AG10803 (cell line): ENCODE data around the gene ETFDH.
"Not testable (repeated sequence)": the region's sequence is repeated elsewhere in the genome, so short reads cannot be mapped to it uniquely, and the experiment has no call there.

Experiments
- DNase-seq: peaks from one replicate; pipeline ENCODE4 v3.0.0; 2010; ENCODE audit warnings: low read depth
- H3K4me3 ChIP-seq: 2 replicates; pipeline ENCODE4 v1.5.1; 2011; ENCODE audit warnings: mild to moderate bottlenecking, low read length, control low read depth
- TF ChIP-seq, protein P1 (sequence below): conservative IDR thresholded peaks from 2 replicates; pipeline ENCODE4 v1.5.1; 2011; ENCODE audit warnings: mild to moderate bottlenecking, low read length, control low read depth, inconsistent platforms

ETFDH gene

DNA sequence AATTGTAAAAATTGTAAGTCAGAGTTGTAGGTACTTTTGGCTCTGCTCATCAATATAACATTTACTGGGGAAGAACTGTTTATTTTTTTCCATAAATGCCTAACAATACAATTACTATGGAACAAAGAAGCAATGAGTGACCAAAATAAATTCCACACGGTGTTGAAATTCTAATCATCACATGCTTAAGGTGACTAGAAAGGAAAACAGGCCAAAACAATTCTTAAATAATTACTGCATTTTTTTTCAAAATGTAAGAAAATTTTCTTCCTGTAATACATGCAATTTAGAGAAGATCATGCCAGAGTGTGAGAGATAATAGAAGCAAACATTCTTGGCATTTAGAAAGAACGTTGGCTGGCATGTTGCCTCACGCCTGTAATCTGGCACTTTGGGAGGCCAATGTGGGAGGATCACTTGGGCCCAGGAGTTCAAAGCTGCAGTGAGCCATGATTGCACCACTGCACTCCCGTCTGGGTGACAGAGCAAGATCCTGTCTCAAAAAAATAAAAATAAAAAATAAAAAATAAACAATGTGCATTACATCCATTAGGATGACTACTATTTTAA is 22.9 kb upstream of the ETFDH start:
- no peak overlapping the region for H3K4me3 ChIP-seq
- peak; percentile 79 for DNase-seq
- TF ChIP-seq, protein P1, sequence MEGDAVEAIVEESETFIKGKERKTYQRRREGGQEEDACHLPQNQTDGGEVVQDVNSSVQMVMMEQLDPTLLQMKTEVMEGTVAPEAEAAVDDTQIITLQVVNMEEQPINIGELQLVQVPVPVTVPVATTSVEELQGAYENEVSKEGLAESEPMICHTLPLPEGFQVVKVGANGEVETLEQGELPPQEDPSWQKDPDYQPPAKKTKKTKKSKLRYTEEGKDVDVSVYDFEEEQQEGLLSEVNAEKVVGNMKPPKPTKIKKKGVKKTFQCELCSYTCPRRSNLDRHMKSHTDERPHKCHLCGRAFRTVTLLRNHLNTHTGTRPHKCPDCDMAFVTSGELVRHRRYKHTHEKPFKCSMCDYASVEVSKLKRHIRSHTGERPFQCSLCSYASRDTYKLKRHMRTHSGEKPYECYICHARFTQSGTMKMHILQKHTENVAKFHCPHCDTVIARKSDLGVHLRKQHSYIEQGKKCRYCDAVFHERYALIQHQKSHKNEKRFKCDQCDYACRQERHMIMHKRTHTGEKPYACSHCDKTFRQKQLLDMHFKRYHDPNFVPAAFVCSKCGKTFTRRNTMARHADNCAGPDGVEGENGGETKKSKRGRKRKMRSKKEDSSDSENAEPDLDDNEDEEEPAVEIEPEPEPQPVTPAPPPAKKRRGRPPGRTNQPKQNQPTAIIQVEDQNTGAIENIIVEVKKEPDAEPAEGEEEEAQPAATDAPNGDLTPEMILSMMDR, result no peak

DNA sequence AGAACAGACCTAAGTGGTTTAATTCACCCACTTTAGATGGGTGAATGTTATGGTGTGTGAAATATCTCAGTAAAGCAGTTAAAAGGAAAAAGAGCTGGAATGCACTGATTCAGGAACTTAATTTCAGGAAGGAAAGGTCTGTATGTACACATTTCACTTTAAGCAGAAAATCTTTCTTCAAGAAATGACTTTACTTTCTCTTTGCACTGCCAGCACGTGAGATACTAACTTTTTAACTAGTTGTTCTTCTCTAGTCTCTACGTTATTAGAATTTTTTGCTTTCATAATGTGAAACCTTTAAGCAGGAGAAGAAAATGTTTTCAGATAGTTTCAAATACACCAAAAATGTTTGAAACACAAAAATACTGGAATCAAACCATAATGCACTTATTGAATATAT is 19.2 kb upstream of the ETFDH start:
- H3K4me3 ChIP-seq, result 0 out of 2 replicates have a peak overlapping the region, but pooled peaks have one; percentile 10
- TF ChIP-seq, protein P1, result no peak
- DNase-seq, result no peak

DNA sequence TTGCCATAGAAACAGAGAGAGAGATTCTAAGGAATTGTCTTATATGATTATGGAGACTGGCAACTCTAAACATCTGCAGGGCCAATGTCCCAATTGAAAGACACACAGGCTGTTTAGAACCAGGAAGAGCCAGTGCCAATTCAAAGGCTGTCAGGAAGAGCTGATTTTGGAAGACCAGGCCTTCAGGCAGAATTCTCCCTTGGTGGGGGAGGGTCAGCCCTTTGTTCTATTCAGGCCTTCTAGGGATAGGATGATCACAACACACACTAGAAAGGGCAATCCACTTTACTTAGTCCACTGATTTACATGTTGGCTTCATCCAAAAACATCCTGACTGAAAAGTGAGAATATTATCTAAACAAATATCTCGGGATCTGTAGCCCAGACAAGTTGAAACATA is 15.7 kb upstream of the ETFDH start:
- TF ChIP-seq, protein P1, result no peak
- no peak overlapping the region for H3K4me3 ChIP-seq
- DNase-seq, result no peak

DNA sequence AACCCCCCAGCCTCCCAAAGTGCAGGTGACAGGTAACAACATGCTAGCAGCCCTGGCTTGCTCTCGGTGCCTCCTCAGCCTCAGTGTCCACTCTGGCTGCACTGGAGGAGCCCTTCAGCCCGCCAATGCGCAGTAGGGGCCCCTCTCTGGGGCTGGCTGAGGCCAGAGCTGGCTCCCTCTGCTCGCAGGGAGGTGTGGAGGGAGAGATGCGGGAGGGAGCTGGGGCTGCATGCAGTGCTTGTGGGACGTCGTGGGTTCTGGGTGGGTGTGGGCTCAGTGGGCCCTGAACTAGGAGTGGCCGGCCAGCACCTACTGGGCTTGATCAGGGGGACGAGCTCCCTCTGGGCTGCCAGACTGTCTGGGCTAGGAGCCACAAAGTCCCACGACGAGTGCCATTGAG is 14.8 kb upstream of the ETFDH start:
- H3K4me3 ChIP-seq, result no peak overlapping the region
- DNase-seq, result no peak
- TF ChIP-seq, protein P1, result no peak

DNA sequence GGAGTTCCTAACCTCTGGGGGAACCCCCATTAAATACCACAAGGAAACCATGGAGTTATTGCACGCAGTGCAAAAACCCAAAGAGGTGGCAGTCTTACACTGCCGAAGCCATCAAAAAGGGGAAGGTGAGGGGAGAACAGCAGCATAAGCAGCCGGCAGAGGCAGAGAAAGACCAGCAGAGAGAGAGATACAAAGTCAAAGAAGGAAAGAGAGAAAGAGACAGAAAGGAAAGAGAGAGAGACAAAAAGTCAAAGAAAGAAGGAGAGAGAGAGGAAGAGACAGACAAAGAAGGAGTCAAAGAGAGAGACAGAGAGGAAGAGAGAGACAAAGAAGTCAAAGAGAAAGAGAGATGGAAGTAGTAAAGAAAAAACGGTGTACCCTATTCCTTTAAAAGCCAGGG is 8.8 kb upstream of the ETFDH start:
- DNase-seq, H3K4me3 ChIP-seq: not testable (repeated sequence)

DNA sequence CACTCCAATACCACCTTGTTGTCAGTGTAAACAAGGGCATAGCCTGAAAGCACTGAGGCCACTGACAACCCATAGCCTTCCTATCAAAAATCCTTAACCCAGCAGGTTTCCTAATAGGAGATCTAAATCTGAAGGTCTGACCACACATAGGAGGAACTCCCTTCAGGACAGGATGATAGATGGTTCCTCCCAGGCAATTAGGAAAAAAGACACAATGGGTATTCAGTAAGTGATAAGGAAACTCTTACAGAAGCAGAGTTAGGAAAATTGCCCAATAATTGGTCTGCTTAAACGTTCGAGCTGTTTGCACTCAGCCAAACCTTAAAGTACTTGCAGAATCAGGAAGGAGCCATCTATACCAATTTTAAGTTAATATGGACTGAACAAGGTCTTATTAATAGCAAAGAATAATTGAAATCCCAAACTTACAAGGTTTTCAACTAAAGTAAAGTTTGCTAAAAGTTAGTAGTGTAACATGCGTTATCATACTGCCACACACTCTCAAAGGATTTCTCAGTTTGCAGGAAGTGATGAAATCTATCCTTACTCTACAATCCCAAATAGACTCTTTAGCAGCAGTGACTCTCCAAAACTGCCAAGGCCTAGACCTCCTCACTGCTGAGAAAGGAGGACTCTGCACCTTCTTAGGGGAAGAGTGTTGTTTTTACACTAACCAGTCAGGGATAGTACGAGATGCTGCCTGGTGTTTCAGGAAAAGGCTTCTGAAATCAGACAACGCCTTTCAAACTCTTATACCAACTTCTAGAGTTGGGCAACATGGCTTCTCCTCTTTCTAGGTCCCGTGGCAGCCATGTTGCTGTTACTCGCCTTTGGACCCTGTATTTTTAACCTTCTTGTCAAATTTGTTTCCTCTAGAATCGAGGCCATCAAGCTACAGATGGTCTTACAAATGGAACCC is 8.1 kb upstream of the ETFDH start:
- DNase-seq, H3K4me3 ChIP-seq: not testable (repeated sequence)

DNA sequence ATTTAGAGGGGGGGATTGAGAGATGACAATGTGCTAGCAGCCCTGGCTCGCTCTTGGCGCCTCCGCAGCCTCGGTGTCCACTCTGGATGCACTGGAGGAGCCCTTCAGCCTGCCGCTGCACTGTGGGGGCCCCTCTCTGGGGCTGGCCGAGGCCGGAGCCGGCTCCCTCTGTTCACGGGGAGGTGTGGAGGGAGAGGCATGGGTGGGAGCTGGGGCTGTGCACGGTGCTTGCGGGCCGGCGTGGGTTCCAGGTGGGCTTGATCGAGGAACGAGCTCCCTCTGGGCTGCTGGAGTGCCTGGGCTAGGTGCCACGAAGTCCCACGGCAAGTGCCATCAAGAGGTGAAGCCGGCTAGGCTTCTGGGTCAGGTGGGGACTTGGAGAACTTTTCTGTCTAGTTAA is 7.3 kb upstream of the ETFDH start:
- TF ChIP-seq, protein P1, result no peak
- H3K4me3 ChIP-seq, result no peak overlapping the region
- no peak for DNase-seq

DNA sequence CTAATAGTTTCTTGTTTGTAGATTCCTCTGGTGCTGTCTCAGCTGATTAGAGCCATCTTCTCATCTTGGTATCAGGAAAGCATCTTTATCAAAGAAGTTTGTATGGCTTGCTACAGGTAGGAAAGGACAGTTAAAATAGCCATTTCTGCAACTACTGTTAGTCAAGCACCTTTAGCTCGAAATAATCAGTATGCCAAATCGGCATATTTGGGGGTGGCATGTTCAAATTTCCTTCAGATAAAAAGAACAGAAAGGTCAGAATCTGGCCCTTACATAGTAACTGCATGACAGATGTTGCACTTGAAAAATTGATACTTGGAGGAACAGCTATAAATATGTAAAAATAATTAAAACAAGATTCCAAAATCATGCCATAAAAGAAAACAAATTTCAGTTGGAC is 5.2 kb upstream of the ETFDH start:
- H3K4me3 ChIP-seq, result no peak overlapping the region
- no peak for DNase-seq
- TF ChIP-seq, protein P1, result no peak
